Inflammatory macrophage (primary cell): Measurements from ENCODE around the gene TENT5A.
"Not testable (repeated sequence)": the region's sequence is repeated elsewhere in the genome, so short reads cannot be mapped to it uniquely, and the experiment has no call there.

Source experiments
- DNase-seq, 2 donors: peaks; one replicate each; pipeline ENCODE4 v3.0.0-alpha.2; 2020 to 2022
- total RNA-seq, 18 experiments: gene quantifications; one replicate each; lab custom pipeline; 2026; ENCODE audit warnings: mixed read lengths in 6 of 18, inconsistent platforms in 2 of 18; lab: John Stamatoyannopoulos, UW

TENT5A gene
- total RNA-seq = 9.4 to 118 (median 74.6) reads per million in 18 experiments

DNA sequence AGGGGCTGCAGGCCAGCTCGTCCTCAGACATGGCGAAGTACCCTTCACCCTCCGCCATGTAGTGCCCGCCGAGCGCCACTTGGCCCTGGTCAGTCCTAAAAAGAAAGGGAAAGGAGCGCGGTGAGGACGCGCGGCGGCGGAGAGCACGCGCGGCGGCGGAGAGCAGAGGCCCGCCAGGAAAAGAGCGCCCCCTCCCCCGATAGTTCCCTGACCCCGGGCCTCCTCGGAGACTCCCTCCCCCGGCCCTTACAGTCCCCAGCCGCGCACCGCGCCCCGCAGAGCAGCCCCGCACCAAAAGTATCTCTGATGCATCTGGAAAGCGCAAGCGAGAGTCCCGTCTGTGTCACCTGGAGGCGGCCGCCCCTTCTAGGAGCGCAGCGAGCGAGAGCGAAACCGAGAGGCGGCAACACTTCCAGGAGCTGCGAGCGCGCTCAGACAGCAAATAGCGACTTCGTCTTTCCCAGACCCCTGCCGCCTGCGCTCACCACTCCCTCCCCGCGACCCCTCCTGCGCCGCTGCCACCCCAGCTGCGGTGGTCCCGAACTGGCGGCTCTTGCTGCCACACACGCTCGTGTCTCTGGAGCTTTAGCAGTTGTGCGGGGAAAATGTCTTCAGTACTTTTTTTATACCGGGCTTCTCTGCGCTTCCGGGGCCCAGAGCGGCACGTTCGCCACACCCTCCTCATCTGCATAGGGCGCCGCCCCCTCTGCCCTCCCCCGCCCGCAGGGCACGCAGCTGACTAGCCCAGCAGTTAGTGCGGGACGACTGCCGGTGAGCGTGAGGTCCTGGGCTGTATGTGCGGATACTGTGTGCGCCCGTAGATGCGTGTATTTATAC lies at the start of gene TENT5A:
TENT5A (minus strand) TSS at position 598 of the 837 bp plus-strand sequence; CDS start at position 58, 540 bp downstream.
- peak; percentile 94 for DNase-seq

GRCh38 chr6:81801489-81801888 lies 49.0 kb upstream of the TENT5A start:
- DNase-seq = no peak

DNA sequence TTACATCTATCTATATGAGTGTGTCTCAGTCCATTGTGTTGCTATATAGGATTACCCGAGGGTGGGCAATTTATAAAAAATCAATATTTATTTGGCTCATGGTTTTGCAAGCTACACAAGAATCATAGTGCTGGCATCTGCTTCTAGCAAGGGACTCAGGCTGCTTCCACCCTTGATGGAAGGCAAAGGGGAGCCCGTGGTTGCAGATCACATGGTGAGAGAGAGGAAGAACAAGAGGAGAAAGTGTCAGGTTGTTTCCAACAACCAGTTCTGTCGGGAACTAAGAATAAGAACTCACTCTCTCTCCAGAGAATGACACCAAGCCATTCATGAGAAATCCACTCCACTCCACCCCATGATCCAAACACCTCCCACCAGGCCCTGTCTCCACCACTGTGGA lies 48.2 kb upstream of the TENT5A start:
- DNase-seq = peak; percentile 31 to 32

GRCh38 chr6:81799323-81799722 lies 46.8 kb upstream of the TENT5A start:
- no peak for DNase-seq

- DNase-seq = peak; percentile 62 to 89
These were observed 45.1 kb upstream of the TENT5A start for GRCh38 chr6:81797591-81797990.

- DNase-seq = no peak
These were observed 43.4 kb upstream of the TENT5A start for GRCh38 chr6:81795890-81796289.

GRCh38 chr6:81793821-81794475 lies 41.5 kb upstream of the TENT5A start:
- DNase-seq = peak; percentile 43 to 58

- peak in 1 of 2 donors; percentile 27 for DNase-seq
These were observed 40.3 kb upstream of the TENT5A start for GRCh38 chr6:81792826-81793225.

DNA sequence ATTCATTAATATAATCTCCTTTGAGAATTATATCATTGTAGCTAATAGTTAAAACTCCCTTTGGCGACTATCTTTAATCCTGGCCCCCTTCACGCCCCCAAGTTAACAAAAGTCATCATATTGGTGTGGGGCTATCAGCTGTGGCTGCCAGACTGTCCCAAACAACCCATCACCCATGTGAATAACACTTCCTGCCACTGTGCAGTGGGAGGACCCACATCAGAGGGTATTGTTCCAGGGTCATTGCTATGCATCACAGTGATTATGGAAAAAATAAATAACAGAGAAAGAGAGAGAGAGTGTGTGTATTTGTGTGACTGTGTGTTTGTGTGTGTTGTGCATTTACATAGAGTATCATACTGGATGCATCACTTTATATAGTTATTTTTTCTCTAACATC lies 39.3 kb upstream of the TENT5A start:
- DNase-seq = no peak

DNA sequence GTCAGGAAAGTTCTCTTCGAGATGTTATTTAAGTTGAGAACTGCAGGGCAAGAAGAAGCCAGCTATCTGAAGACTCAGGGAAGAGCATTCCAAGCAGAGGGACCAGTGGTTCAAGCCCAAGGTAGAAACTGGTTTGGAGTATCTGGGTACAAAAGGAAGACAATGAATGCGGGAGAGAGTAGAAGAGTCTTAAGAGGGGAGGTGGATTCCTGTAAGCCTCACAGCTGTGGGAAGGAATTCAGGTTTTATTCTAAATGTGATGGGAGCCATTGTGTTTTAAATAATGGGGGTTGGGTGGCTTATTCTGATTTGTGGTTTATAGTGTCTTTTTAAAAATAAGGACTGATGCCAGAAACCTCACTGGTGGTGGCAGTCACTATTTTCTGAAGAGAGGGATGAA lies 37.6 kb upstream of the TENT5A start:
- DNase-seq = no peak

- no peak for DNase-seq
These were observed 36.8 kb upstream of the TENT5A start for GRCh38 chr6:81789291-81789690.

DNA sequence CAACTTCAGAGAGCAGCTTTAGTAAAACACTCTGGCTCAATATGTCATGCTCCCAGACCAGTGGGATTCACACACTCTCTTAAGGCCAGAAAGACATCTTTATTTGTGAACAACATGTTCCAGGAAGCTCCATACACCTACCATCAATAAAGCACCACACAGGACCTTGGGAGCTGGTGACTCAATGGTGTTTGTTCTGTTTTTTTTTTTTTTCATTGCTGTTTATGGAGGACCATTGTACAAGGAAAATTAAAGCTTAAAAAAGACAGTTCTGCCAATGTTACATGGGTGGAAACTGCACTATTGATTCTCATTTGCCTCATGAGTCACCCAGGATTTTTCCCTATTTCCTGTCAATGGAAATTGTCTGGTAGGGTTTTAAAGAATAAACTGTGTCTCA lies 36.3 kb upstream of the TENT5A start:
- DNase-seq = no peak

- DNase-seq = peak in 1 of 2 donors; percentile 29
These were observed 35.0 kb upstream of the TENT5A start for GRCh38 chr6:81787313-81788068.

DNA sequence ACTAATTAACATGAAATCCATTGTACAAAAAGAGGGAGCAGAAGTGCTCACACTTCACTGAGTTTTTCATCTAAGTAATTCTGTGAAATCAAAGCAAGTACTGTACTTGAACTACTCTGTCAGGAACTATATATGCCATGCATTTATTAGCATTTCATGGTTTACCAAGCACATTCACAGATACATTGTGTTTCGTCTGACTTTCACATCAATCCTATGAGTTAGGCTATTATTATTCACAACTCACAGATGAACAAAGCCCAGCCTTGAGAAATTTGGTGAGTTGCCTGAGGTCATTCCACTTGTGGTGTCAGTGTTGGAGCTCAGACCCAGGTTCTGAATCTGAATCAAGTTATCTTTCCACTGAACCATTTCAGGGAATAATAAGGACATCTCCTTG lies 33.7 kb upstream of the TENT5A start:
- no peak for DNase-seq

DNA sequence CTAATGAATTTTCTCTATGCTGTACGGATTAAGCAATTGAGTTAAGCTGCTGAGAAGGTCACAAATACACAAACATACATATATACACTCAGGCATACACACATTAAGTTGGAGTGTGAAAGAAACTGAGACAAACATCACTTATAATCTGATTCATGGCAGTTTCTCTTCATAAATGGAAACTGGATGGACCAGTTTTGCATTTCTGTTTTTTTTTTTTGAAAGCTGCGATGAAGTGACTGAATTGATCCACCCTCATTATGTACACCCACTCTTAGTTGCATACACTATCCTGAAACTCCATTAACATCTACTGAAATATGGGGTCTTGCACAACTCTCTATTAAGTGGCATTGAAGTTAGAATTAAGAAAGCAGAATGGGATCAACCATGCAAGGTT lies 32.9 kb upstream of the TENT5A start:
- DNase-seq = no peak

- DNase-seq = no peak
These were observed 31.4 kb upstream of the TENT5A start for GRCh38 chr6:81783893-81784292.

DNA sequence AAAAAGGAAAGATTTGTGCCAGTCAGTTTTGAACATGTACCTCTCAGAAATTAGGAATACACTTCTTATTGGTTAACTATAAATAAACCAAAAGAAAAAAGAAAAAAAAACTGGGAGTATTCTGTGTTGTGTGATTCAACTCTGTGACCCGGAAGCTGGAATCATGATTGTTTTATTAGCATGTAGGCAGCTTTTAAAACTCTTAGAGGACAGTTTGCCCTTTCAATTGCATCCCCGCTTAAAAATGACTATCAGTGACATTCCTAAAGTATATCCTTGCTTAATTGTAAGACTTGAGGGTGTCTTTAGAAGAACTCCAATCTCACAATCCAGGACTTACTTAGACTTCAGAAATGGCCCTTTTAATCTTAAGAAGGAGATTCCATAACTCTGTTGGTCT lies 29.1 kb upstream of the TENT5A start:
- no peak for DNase-seq

- DNase-seq = no peak
These were observed 25.2 kb upstream of the TENT5A start for GRCh38 chr6:81777586-81778268.

DNA sequence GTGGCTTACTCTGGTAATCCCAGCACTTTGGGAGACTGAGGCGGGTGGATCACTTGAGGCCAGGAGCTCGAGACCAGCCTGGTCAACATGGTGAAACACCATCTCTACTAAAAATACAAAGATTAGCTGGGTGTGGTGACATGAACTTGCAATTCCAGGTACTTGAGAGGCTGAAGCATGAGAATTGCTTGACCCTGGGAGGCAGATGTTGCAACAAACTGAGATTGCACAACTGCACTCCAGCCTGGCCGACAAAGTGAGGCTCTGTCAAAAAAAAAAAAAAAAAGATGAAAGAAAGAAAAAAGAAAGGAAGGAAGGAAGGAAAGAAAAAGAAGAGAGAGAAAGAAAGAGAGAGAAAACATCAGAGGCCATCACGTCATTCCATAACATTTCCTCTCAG lies 23.7 kb upstream of the TENT5A start:
- not testable (repeated sequence) for DNase-seq

GRCh38 chr6:81774542-81774941 lies 22.1 kb upstream of the TENT5A start:
- no peak for DNase-seq

DNA sequence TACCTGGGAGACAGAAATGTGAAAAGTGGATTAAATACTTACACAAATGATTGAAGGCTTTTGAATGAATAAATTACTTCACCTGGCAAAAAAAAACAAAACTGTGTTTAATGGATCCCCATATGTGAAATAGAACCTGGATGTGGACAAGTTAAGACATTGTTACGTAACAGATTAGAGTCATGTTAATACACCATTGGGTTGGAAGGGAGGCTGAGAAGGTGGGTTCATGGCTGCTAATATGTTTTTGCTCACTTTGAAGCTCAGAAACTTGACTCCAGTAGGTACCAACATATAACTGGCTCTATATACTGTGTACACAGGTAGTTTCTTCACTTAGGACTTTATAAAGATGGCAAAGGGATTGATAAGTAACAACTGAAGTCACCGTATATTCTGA lies 21.4 kb upstream of the TENT5A start:
- DNase-seq = no peak

DNA sequence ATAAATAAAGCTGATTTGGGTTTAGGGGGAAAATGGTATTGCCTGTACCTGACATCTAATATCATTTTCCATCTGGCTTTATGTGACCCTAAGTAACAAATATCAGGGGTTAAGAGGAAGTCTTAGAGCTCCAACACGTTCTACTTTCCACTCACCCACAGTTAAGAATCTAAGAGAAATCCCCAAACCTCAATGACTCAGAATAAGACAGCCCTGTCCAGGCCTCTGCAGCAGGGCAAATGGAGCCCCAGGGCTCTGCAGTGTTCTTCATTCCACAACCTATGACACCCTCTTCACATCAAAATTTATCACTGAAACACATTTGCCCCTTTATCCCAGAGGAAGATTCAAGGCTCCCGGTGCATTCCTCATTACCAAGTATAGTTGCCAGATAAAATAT lies 20.3 kb upstream of the TENT5A start:
- DNase-seq = peak; percentile 65 to 76

DNA sequence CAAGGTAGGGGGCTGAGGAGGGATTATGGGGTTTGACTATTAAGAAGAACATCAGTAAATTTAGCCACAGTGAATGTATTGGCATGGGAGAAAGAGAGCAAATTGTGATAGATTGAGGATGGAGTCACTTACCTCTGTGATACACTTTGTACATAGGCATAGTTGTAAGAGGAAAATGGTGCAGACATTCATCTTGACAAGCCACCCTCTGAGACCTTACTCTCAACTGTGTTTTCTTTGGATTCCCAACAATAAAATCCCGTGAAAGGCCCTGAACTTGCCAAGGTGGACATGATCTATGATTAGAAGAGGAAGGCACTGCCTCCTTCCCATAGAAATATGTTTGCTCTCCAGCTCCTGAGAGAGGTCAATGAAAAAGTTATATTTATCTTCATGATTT lies 18.6 kb upstream of the TENT5A start:
- DNase-seq = no peak
